ENCODE measurements around the gene KMT2E.

The KMT2E gene

GRCh38 chr7:105006367-105007136 is 7.5 kb upstream of the KMT2E start (continued):
- TF ChIP-seq SP7 (tag by site-specific recombination; IDR thresholded peaks at IDR 0.05) (no peak), ZNF747 (tag by site-specific recombination; IDR thresholded peaks at IDR 0.05) (no peak), OSR2 (tag by site-specific recombination; IDR thresholded peaks at IDR 0.05) (peak; percentile 46; the same call in 1 of the 2 replicates)

- Histone ChIP-seq H3K4me3 (ENCODE audit: low read depth, low read length) (no peak overlapping the region), H3K36me3 (ENCODE audit: control insufficient read depth in 2 of 2, insufficient read depth in 1 of 2, low read length in 2 of 2) (peaks cover 0 to 18% of the 10 kb centered on the region in 2 experiments; a peak in 2 of 3 replicates), H3K9me3 (ENCODE audit: control insufficient read depth, insufficient read depth, low read depth, low read length) (no peaks in the 10 kb centered on the region), H3K4me1 (ENCODE audit: control insufficient read depth, insufficient read depth, low read length) (peaks cover 13% of the 10 kb centered on the region; the same call in 1 of the 2 replicates), H3K27ac (ENCODE audit: extremely low read depth, low read depth, low read length) (no peak overlapping the region)
- no peak for TF ChIP-seq ZNF521 (tag by site-specific recombination; IDR thresholded peaks at IDR 0.05)
- TF ChIP-seq ZNF121 (tag by site-specific recombination; IDR thresholded peaks at IDR 0.05), result peak; percentile 87
- CTCF ChIA-PET, result interaction anchor here (1.0 to 5.7 kb wide), 3 partner anchors 19 to 80 kb away, joined by 3 to 28 read pairs (median 4); no protein-coding TSS in a partner anchor
- POLR2A ChIA-PET, result interaction anchor here (0.6 to 1.9 kb wide), 4 partner anchors 24 to 125 kb away, joined by 3 to 8 read pairs (median 5); no protein-coding TSS in a partner anchor
Measured at GRCh38 chr7:105007298-105007697, 6.7 kb upstream of the KMT2E start.

GRCh38 chr7:105009667-105010503 is 4.1 kb upstream of the KMT2E start:
- no peak for TF ChIP-seq ZBTB21 (tag by site-specific recombination; IDR thresholded peaks at IDR 0.05)
- TF ChIP-seq ZNF660 (tag by site-specific recombination; IDR thresholded peaks at IDR 0.05), result peak; percentile 99
- TF ChIP-seq PRDM6 (tag by site-specific recombination; IDR thresholded peaks at IDR 0.05), result peak; percentile 18; the same call in 1 of the 2 replicates
- CTCF ChIA-PET, result interaction anchor here (0.8 to 5.7 kb wide), 2 partner anchors 27 to 29 kb away, joined by 3 to 28 read pairs; no protein-coding TSS in a partner anchor
- Histone ChIP-seq H3K36me3 (ENCODE audit: control insufficient read depth in 2 of 2, insufficient read depth in 1 of 2, low read length in 2 of 2) (peaks cover 0 to 14% of the 10 kb centered on the region in 2 experiments; a peak in 2 of 3 replicates), H3K27ac (ENCODE audit: extremely low read depth, low read depth, low read length) (no peak overlapping the region), H3K9me3 (ENCODE audit: control insufficient read depth, insufficient read depth, low read depth, low read length) (no peaks in the 10 kb centered on the region), H3K4me3 (ENCODE audit: low read depth, low read length) (peak overlapping the region; percentile 97), H3K4me1 (ENCODE audit: control insufficient read depth, insufficient read depth, low read length) (peaks cover 10% of the 10 kb centered on the region; the same call in 1 of the 2 replicates)
- POLR2A ChIA-PET, result interaction anchor here (0.9 to 8.1 kb wide), 3 partner anchors 23 to 260 kb away, joined by 3 to 92 read pairs (median 3); no protein-coding TSS in a partner anchor

- POLR2A ChIA-PET, result interaction anchor here (0.9 to 8.1 kb wide), 3 partner anchors 24 to 260 kb away, joined by 3 to 92 read pairs (median 3); no protein-coding TSS in a partner anchor
- no peaks in the 10 kb centered on the region for H3K9me3 ChIP-seq (ENCODE audit: control insufficient read depth, insufficient read depth, low read depth, low read length)
- CTCF ChIA-PET, result interaction anchor here (0.7 to 5.7 kb wide), 3 partner anchors 27 to 76 kb away, joined by 3 to 28 read pairs (median 4); no protein-coding TSS in a partner anchor
- peaks cover 0 to 14% of the 10 kb centered on the region in 2 experiments; a peak in 2 of 3 replicates for H3K36me3 ChIP-seq (ENCODE audit: control insufficient read depth in 2 of 2, insufficient read depth in 1 of 2, low read length in 2 of 2)
- H3K27ac ChIP-seq (ENCODE audit: extremely low read depth, low read depth, low read length), result no peak overlapping the region
- H3K4me1 ChIP-seq (ENCODE audit: control insufficient read depth, insufficient read depth, low read length), result peaks cover 10% of the 10 kb centered on the region; the same call in 1 of the 2 replicates
- peak overlapping the region; percentile 97 for H3K4me3 ChIP-seq (ENCODE audit: low read depth, low read length)
- TF ChIP-seq PRDM1 (tag by site-specific recombination; IDR thresholded peaks at IDR 0.05) (peak; percentile 78), SCRT1 (tag by site-specific recombination; IDR thresholded peaks at IDR 0.05; ENCODE audit: borderline replicate concordance) (peak; percentile 70), ZNF76 (tag by site-specific recombination; IDR thresholded peaks at IDR 0.05; ENCODE audit: borderline replicate concordance, low read depth) (no peak), SCRT2 (tag by site-specific recombination; IDR thresholded peaks at IDR 0.05) (peak; percentile 81), BCL6B (tag by site-specific recombination; IDR thresholded peaks at IDR 0.05) (no peak), ZBTB49 (tag by site-specific recombination; IDR thresholded peaks at IDR 0.05; ENCODE audit: low read depth) (no peak), ZNF670 (tag by site-specific recombination; IDR thresholded peaks at IDR 0.05; ENCODE audit: low read depth) (no peak), OVOL3 (tag by site-specific recombination; IDR thresholded peaks at IDR 0.05) (no peak), ZNF600 (tag by site-specific recombination; IDR thresholded peaks at IDR 0.05) (no peak), ZNF202 (tag by site-specific recombination; IDR thresholded peaks at IDR 0.05; ENCODE audit: borderline replicate concordance) (no peak), ZNF664 (tag by site-specific recombination; IDR thresholded peaks at IDR 0.05) (no peak), ZNF658 (tag by site-specific recombination; IDR thresholded peaks at IDR 0.05) (no peak)
Measured at GRCh38 chr7:105010504-105011130, 3.4 kb upstream of the KMT2E start.

Measured in HEK293 (cell line).